ENCODE measurements around the gene P2RY14.

DNA sequence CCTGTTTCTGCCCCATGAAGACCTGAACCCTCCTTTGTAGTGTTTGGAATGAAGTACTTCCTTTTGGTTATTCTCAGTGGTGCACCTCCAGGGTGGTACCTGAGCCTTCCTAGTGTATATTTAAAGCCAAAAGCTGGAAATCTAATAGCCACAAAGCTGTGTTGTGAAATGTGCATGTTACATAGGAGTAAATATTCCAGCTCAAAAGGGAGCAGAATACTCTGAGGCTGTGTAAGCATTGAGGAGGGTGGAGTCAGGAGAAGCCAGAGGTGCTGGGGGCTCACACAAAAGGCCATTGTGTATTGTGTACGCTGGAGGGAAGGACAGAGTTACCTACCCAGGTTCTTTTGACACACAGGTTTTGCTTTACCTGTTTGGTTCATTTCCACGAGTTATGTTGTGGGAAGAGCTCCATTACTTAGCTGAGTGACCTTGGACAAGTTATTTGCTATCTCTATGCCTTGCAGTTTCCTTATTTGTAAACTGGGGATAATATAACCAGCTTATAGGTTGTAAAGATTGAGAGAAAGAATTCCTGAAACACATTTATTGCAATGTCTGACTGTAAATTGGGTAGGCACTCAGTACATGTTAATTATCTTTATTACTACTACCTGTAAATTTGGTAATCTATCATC is 100.0 kb downstream of the P2RY14 start:
- TF ChIP-seq, protein P1, sequence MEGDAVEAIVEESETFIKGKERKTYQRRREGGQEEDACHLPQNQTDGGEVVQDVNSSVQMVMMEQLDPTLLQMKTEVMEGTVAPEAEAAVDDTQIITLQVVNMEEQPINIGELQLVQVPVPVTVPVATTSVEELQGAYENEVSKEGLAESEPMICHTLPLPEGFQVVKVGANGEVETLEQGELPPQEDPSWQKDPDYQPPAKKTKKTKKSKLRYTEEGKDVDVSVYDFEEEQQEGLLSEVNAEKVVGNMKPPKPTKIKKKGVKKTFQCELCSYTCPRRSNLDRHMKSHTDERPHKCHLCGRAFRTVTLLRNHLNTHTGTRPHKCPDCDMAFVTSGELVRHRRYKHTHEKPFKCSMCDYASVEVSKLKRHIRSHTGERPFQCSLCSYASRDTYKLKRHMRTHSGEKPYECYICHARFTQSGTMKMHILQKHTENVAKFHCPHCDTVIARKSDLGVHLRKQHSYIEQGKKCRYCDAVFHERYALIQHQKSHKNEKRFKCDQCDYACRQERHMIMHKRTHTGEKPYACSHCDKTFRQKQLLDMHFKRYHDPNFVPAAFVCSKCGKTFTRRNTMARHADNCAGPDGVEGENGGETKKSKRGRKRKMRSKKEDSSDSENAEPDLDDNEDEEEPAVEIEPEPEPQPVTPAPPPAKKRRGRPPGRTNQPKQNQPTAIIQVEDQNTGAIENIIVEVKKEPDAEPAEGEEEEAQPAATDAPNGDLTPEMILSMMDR (tag by site-specific recombination; IDR thresholded peaks at IDR 0.05), result no peak
- TF ChIP-seq ZNF530 (tag by site-specific recombination; IDR thresholded peaks at IDR 0.05; ENCODE audit: low read depth), result no peak
- TF ChIP-seq ZNF837 (tag by site-specific recombination; IDR thresholded peaks at IDR 0.05), result no peak
- TF ChIP-seq, protein P2, sequence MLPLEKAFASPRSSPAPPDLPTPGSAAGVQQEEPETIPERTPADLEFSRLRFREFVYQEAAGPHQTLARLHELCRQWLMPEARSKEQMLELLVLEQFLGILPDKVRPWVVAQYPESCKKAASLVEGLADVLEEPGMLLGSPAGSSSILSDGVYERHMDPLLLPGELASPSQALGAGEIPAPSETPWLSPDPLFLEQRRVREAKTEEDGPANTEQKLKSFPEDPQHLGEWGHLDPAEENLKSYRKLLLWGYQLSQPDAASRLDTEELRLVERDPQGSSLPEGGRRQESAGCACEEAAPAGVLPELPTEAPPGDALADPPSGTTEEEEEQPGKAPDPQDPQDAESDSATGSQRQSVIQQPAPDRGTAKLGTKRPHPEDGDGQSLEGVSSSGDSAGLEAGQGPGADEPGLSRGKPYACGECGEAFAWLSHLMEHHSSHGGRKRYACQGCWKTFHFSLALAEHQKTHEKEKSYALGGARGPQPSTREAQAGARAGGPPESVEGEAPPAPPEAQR (tag by site-specific recombination; IDR thresholded peaks at IDR 0.05), result no peak
- TF ChIP-seq ZBTB17 (tag by site-specific recombination; IDR thresholded peaks at IDR 0.05), result no peak
- TF ChIP-seq ZNF792 (tag by site-specific recombination; IDR thresholded peaks at IDR 0.05), result no peak
